ENCODE measurements around the gene EPM2A. TPM values are rescaled to one million over a fixed set of nuclear protein-coding genes. Genes with fewer than 3 reads are reported as not detected.
A peak's percentile ranks its signal among the peaks of the same experiment; 100 is the strongest.
"Not testable (repeated sequence)": the region's sequence is repeated elsewhere in the genome, so short reads cannot be mapped to it uniquely, and the experiment has no call there.

Gene EPM2A
- total RNA-seq, 1 experiment from 2014 or later: 6.2 TPM

DNA sequence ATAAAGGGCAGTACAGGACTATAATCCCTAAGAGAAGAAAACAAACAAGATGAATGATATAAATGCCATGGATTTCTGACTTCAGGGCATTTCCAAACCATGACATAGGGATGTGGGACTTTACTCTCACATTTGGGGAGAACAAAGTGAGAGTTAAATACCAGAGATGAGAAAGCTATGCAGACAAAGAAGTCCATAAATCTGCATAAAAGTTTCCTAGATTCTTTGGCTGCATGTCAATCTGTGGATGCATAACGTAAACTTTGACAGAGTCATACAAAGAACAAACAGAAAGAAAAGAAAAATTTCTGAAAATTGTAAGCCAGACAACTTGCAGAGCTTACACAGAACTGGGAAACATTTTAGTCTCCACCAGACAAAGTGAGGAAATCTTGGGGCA is 11.7 kb downstream of the EPM2A start:
- H3K4me1 ChIP-seq (replicated peaks): no peaks in the 10 kb centered on the region
- no peak overlapping the region for H3K4me3 ChIP-seq
- no peaks in the 10 kb centered on the region for H3K36me3 ChIP-seq
- no peaks in the 10 kb centered on the region for H3K27me3 ChIP-seq (replicated peaks)
- no peak overlapping the region for H3K27ac ChIP-seq
- H3K9me3 ChIP-seq (replicated peaks): 0 out of 2 replicates have a peak, but pooled peaks cover 2% of the 10 kb centered on the region
- peak in 1 of 2 experiments; percentile 16 for DNase-seq (ENCODE audit: low read depth in 1 of 2, low spot score in 2 of 2)

- Histone ChIP-seq H3K27ac (no peak overlapping the region), H3K4me1 (replicated peaks) (no peaks in the 10 kb centered on the region), H3K27me3 (replicated peaks) (no peaks in the 10 kb centered on the region), H3K4me3 (no peak overlapping the region), H3K9me3 (replicated peaks) (0 out of 2 replicates have a peak, but pooled peaks cover 2% of the 10 kb centered on the region), H3K36me3 (no peaks in the 10 kb centered on the region)
- DNase-seq (ENCODE audit: low read depth in 1 of 2, low spot score in 2 of 2): no peak
Observed at GRCh38 chr6:145722190-145722589, 13.1 kb downstream of the EPM2A start.

- Histone ChIP-seq H3K4me1 (replicated peaks) (no peaks in the 10 kb centered on the region), H3K27ac (no peak overlapping the region), H3K27me3 (replicated peaks) (no peaks in the 10 kb centered on the region), H3K36me3 (no peaks in the 10 kb centered on the region), H3K4me3 (no peak overlapping the region), H3K9me3 (replicated peaks) (0 out of 2 replicates have a peak, but pooled peaks cover 2% of the 10 kb centered on the region)
- no peak for DNase-seq (ENCODE audit: low read depth in 1 of 2, low spot score in 2 of 2)
Observed at GRCh38 chr6:145721144-145721543, 14.2 kb downstream of the EPM2A start.

GRCh38 chr6:145715426-145715825 is 19.9 kb downstream of the EPM2A start:
- Histone ChIP-seq H3K36me3 (no peaks in the 10 kb centered on the region), H3K27ac (no peak overlapping the region), H3K27me3 (replicated peaks) (no peaks in the 10 kb centered on the region), H3K9me3 (replicated peaks) (no peaks in the 10 kb centered on the region), H3K4me3 (no peak overlapping the region), H3K4me1 (replicated peaks) (no peaks in the 10 kb centered on the region)
- no peak for DNase-seq (ENCODE audit: low read depth in 1 of 2, low spot score in 2 of 2)

GRCh38 chr6:145714731-145715130 is 20.6 kb downstream of the EPM2A start:
- H3K27ac ChIP-seq: no peak overlapping the region
- H3K4me3 ChIP-seq: no peak overlapping the region
- no peaks in the 10 kb centered on the region for H3K9me3 ChIP-seq (replicated peaks)
- no peak for DNase-seq (ENCODE audit: low read depth in 1 of 2, low spot score in 2 of 2)
- no peaks in the 10 kb centered on the region for H3K4me1 ChIP-seq (replicated peaks)
- no peaks in the 10 kb centered on the region for H3K36me3 ChIP-seq
- H3K27me3 ChIP-seq (replicated peaks): no peaks in the 10 kb centered on the region

GRCh38 chr6:145713773-145714172 is 21.5 kb downstream of the EPM2A start:
- H3K36me3 ChIP-seq: no peaks in the 10 kb centered on the region
- no peaks in the 10 kb centered on the region for H3K27me3 ChIP-seq (replicated peaks)
- no peaks in the 10 kb centered on the region for H3K9me3 ChIP-seq (replicated peaks)
- no peak overlapping the region for H3K4me3 ChIP-seq
- no peak for DNase-seq (ENCODE audit: low read depth in 1 of 2, low spot score in 2 of 2)
- no peaks in the 10 kb centered on the region for H3K4me1 ChIP-seq (replicated peaks)
- no peak overlapping the region for H3K27ac ChIP-seq

DNA sequence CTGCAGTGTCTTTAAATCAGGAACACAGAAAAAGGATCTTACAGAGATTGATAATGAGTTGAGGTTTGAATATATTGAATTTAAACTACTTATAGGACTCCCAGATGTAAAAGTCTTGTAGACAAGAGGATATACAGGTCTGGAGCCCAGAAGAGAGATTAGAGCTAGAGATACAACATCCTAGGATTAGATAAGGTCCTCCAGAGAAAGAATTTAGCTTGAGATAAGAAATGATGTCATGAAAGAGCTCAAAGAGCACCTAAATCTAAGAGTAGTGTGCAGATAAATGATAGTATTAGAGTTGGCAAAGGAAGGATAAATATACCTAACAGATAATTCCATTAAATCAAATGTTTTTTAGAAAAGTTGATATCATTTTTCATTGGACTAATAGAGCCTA is 23.9 kb downstream of the EPM2A start:
- Histone ChIP-seq H3K27me3 (replicated peaks) (no peaks in the 10 kb centered on the region), H3K4me3 (no peak overlapping the region), H3K36me3 (0 out of 2 replicates have a peak, but pooled peaks cover 3% of the 10 kb centered on the region), H3K4me1 (replicated peaks) (no peaks in the 10 kb centered on the region), H3K9me3 (replicated peaks) (no peaks in the 10 kb centered on the region), H3K27ac (no peak overlapping the region)
- DNase-seq (ENCODE audit: low read depth in 1 of 2, low spot score in 2 of 2): no peak

DNA sequence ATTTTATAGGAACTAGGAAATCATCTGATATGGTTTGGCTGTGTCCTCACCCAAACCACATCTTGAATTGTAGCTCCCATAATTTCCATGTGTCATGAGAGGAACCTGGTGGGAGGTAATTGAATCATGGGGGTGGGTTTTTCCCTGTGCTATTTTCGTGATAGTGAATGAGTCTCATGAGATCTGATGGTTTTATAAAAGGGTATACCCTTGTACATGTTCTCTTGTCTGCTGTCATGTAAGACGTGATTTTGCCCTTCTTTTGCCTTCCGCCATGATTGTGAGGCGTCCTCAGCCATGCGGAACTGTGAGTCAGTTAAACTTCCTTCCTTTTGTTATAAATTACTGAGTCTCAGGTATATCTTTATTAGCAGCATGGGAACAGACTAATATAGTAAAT is 27.9 kb downstream of the EPM2A start:
- 0 out of 2 replicates have a peak, but pooled peaks cover 3% of the 10 kb centered on the region for H3K36me3 ChIP-seq
- DNase-seq (ENCODE audit: low read depth in 1 of 2, low spot score in 2 of 2): no peak
- no peaks in the 10 kb centered on the region for H3K9me3 ChIP-seq (replicated peaks)
- no peaks in the 10 kb centered on the region for H3K27me3 ChIP-seq (replicated peaks)
- H3K4me3 ChIP-seq: no peak overlapping the region
- H3K27ac ChIP-seq: no peak overlapping the region
- H3K4me1 ChIP-seq (replicated peaks): 0 out of 2 replicates have a peak, but pooled peaks cover 5% of the 10 kb centered on the region

DNA sequence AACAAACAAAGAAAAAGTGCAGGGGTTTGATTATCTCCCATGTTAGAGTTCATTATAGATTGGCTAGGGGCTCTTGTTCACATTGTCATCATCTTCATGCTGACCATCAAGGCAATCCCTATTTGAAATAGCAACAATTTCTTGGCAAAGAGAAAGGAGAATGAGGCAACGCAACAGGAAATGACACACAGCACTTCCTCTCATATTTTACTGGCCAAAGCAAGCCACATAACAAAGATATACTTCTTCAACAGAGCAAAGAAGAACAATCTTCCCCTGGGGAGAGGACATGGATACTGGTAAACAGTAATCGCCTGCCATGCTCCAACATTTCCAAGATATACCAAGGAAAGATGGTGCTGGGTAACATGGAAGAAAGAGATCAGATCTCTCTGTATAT is 29.8 kb downstream of the EPM2A start:
- Histone ChIP-seq H3K9me3 (replicated peaks) (no peaks in the 10 kb centered on the region), H3K4me1 (replicated peaks) (0 out of 2 replicates have a peak, but pooled peaks cover 5% of the 10 kb centered on the region), H3K4me3 (no peak overlapping the region), H3K27ac (no peak overlapping the region), H3K36me3 (0 out of 2 replicates have a peak, but pooled peaks cover 3% of the 10 kb centered on the region), H3K27me3 (replicated peaks) (no peaks in the 10 kb centered on the region)
- DNase-seq (ENCODE audit: low read depth in 1 of 2, low spot score in 2 of 2): no peak

DNA sequence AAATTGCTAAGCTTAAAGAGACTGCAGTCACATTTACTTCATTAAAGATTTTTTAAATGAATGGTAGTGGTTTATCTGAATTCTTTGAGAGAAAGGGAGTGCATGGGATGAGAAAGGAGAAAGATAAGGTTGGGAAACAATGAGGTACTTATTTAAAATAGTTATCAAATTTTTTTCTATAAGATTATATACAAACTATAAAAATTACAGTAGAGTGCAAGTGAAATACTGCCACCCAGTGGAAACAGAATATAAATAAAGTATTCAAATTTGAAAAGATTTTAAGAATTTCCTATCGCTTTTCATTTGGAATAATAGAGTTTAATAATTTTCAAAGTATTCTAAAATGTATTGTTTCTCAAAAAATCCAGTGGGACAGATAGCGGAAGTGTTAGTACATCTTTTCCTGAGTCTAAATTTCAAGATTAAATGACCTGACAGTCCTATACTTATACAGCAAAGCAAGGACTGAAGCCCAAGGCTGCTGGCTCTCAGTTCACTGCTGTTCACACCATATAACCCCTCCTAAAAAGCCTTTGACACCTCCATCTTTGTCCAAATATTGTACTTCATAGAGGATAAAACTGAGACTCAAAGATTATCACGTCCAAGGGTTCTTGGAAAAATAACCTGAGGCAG is 31.1 kb downstream of the EPM2A start:
- Histone ChIP-seq H3K4me1 (replicated peaks) (peaks cover 13% of the 10 kb centered on the region), H3K4me3 (no peak overlapping the region), H3K27ac (no peak overlapping the region), H3K9me3 (replicated peaks) (no peaks in the 10 kb centered on the region), H3K27me3 (replicated peaks) (no peaks in the 10 kb centered on the region), H3K36me3 (0 out of 2 replicates have a peak, but pooled peaks cover 3% of the 10 kb centered on the region)
- DNase-seq (ENCODE audit: low read depth in 1 of 2, low spot score in 2 of 2): peak in 1 of 2 experiments; percentile 18

DNA sequence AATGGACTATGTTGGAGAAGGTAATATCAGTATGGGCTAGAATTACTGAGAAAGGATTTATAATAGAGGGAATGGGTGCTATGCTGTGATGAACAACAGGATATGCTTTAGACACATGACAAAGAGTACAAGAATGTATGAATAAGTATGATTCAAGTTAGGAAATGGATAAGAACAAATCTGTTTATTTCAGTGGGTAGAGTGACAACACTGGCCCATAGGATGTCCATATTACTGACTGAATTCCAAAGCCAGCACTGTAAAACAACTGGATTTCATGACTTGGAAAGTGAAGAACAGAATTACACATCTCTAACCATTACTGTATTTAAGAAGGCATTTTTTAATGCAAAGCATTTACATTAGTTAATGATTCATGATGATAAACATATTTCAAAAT is 35.9 kb downstream of the EPM2A start:
- peaks cover 14% of the 10 kb centered on the region for H3K4me1 ChIP-seq (replicated peaks)
- no peak overlapping the region for H3K4me3 ChIP-seq
- H3K36me3 ChIP-seq: no peaks in the 10 kb centered on the region
- H3K27me3 ChIP-seq (replicated peaks): no peaks in the 10 kb centered on the region
- H3K27ac ChIP-seq: peak overlapping the region; percentile 46
- no peaks in the 10 kb centered on the region for H3K9me3 ChIP-seq (replicated peaks)
- peak in 1 of 2 experiments; percentile 51 for DNase-seq (ENCODE audit: low read depth in 1 of 2, low spot score in 2 of 2)

- not testable (repeated sequence) for H3K9me3 ChIP-seq (replicated peaks); H3K4me3 ChIP-seq; H3K27me3 ChIP-seq (replicated peaks); H3K36me3 ChIP-seq; DNase-seq (ENCODE audit: low read depth in 1 of 2, low spot score in 2 of 2); H3K27ac ChIP-seq
- peaks cover 14% of the 10 kb centered on the region for H3K4me1 ChIP-seq (replicated peaks)
Observed at GRCh38 chr6:145697401-145697800, 37.9 kb downstream of the EPM2A start.

DNA sequence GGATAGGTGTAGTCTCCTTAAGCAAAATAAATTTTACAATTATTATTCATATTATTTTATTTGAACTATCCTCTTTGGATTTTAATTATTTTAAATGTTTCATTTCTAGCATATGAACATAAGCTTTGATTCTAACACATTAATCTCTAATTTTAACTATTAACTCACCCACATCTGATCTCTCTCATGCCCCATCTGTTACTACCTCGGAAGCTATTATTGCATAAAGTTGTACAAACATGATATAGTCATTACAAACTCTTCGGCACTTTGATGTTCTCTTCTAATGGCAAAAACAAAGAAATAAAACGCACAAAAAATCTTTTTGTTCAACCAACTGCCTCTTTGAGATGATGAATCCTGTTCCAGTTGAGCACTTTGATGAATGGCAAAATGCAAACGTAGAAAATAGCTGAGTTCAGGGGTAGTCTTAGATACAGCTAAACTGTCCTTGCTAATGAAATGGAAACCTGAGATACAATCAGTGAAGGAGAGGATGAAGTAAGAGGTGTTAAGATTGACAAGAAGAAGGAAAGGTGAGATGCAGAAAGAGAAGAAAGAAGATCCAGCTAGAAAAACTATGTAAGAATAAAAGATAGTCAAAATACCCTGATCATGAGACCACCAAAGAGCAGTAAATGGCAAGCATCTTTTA is 41.1 kb downstream of the EPM2A start:
- Histone ChIP-seq H3K36me3 (no peaks in the 10 kb centered on the region), H3K9me3 (replicated peaks) (no peaks in the 10 kb centered on the region), H3K27ac (no peak overlapping the region), H3K27me3 (replicated peaks) (no peaks in the 10 kb centered on the region), H3K4me3 (no peak overlapping the region), H3K4me1 (replicated peaks) (peaks cover 10% of the 10 kb centered on the region)
- DNase-seq (ENCODE audit: low read depth in 1 of 2, low spot score in 2 of 2): no peak

GRCh38 chr6:145690969-145691368 is 44.4 kb downstream of the EPM2A start:
- no peaks in the 10 kb centered on the region for H3K36me3 ChIP-seq
- no peak overlapping the region for H3K4me3 ChIP-seq
- no peak overlapping the region for H3K27ac ChIP-seq
- H3K27me3 ChIP-seq (replicated peaks): no peaks in the 10 kb centered on the region
- H3K9me3 ChIP-seq (replicated peaks): no peaks in the 10 kb centered on the region
- no peak for DNase-seq (ENCODE audit: low read depth in 1 of 2, low spot score in 2 of 2)
- peaks cover 14% of the 10 kb centered on the region for H3K4me1 ChIP-seq (replicated peaks)
